H9 (cell line): ENCODE measurements around the gene TSC22D1. TPM values are rescaled to one million over a fixed set of nuclear protein-coding genes. Genes with fewer than 3 reads are reported as not detected.
A peak's percentile ranks its signal among the peaks of the same experiment; 100 is the strongest.

Source experiments
- DNase-seq: peaks from one replicate; pipeline ENCODE4 v3.0.0-alpha.2; 2017
- H2AFZ ChIP-seq: one replicate; pipeline ENCODE4 v1.6.1; 2013; ENCODE audit warnings: mild to moderate bottlenecking, low read length, control low read depth, moderate library complexity
- H2AK5ac ChIP-seq: 2 replicates; pipeline ENCODE4 v1.6.1; 2013; ENCODE audit warnings: low read length, control low read depth, mixed read lengths; ENCODE audit not compliant: insufficient read length
- H2BK120ac ChIP-seq: one replicate; pipeline ENCODE4 v1.6.1; 2013; ENCODE audit warnings: low read depth, mild to moderate bottlenecking, low read length, control low read depth, inconsistent platforms; ENCODE audit not compliant: poor library complexity, severe bottlenecking
- H2BK12ac ChIP-seq: 2 replicates; pipeline ENCODE4 v1.6.1; 2013; ENCODE audit warnings: low read length, control low read depth, mixed read lengths, low read depth; ENCODE audit not compliant: insufficient read length
- H2BK15ac ChIP-seq: 2 replicates; pipeline ENCODE4 v1.6.1; 2013; ENCODE audit warnings: low read depth, low read length, control low read depth
- H2BK20ac ChIP-seq: one replicate; pipeline ENCODE4 v1.6.1; 2013; ENCODE audit warnings: low read depth, mild to moderate bottlenecking, low read length, control low read depth, inconsistent platforms; ENCODE audit not compliant: poor library complexity, severe bottlenecking
- H2BK5ac ChIP-seq: 2 replicates; pipeline ENCODE4 v1.6.1; 2013; ENCODE audit warnings: low read length, control low read depth, mixed read lengths; ENCODE audit not compliant: insufficient read length
- H3K14ac ChIP-seq: 2 replicates; pipeline ENCODE4 v1.6.1; 2013; ENCODE audit warnings: low read length, control low read depth; ENCODE audit not compliant: insufficient read depth
- H3K18ac ChIP-seq: 2 replicates; pipeline ENCODE4 v1.6.1; 2013; ENCODE audit warnings: low read depth, mild to moderate bottlenecking, mixed read lengths, low read length, control low read depth; ENCODE audit not compliant: insufficient read length
- H3K23ac ChIP-seq: 2 replicates; pipeline ENCODE4 v1.6.1; 2013; ENCODE audit warnings: low read length, control low read depth, mixed read lengths, low read depth; ENCODE audit not compliant: insufficient read length
- H3K23me2 ChIP-seq: 2 replicates; pipeline ENCODE4 v1.6.1; 2013; ENCODE audit warnings: low read depth, mild to moderate bottlenecking, mixed read lengths, low read length, control low read depth; ENCODE audit not compliant: insufficient read length, poor library complexity, severe bottlenecking
- H3K27ac ChIP-seq: 2 replicates; pipeline ENCODE4 v1.5.1; 2013; ENCODE audit warnings: low read length, control low read depth, mixed read lengths, low read depth; ENCODE audit not compliant: insufficient read length
- H3K27me3 ChIP-seq: 2 replicates; pipeline ENCODE4 v1.6.1; 2013; ENCODE audit warnings: low read length, control low read depth, inconsistent platforms; ENCODE audit not compliant: insufficient read depth
- H3K4ac ChIP-seq: 2 replicates; pipeline ENCODE4 v1.6.1; 2013; ENCODE audit warnings: low read depth, mild to moderate bottlenecking, control low read depth, inconsistent platforms, low read length, moderate library complexity
- H3K4me1 ChIP-seq: 2 replicates; pipeline ENCODE4 v1.6.1; 2013; ENCODE audit warnings: low read length, control low read depth, inconsistent platforms; ENCODE audit not compliant: insufficient read depth
- H3K4me2 ChIP-seq: 2 replicates; pipeline ENCODE4 v1.6.1; 2013; ENCODE audit warnings: low read length, control low read depth, mixed read lengths; ENCODE audit not compliant: insufficient read length, insufficient read depth
- H3K56ac ChIP-seq: 2 replicates; pipeline ENCODE4 v1.6.1; 2013; ENCODE audit warnings: low read depth, mild to moderate bottlenecking, mixed read lengths, low read length, control low read depth; ENCODE audit not compliant: insufficient read length
- H3K79me1 ChIP-seq: 2 replicates; pipeline ENCODE4 v1.6.1; 2013; ENCODE audit warnings: low read depth, mild to moderate bottlenecking, moderate library complexity, low read length, control low read depth, inconsistent platforms; ENCODE audit not compliant: insufficient read depth, poor library complexity, severe bottlenecking
- H3K79me2 ChIP-seq: 2 replicates; pipeline ENCODE4 v1.6.1; 2013; ENCODE audit warnings: low read length, control low read depth, inconsistent platforms; ENCODE audit not compliant: insufficient read depth
- H3K9ac ChIP-seq: 2 replicates; pipeline ENCODE4 v1.6.1; 2013; ENCODE audit warnings: low read length, control low read depth, mixed read lengths; ENCODE audit not compliant: insufficient read length; ENCODE audit errors: extremely low read depth
- H3K9me3 ChIP-seq: one replicate; pipeline ENCODE4 v1.6.1; 2013; ENCODE audit warnings: low read depth, low read length, inconsistent platforms; ENCODE audit not compliant: control insufficient read depth
- H3T11ph ChIP-seq: one replicate; pipeline ENCODE4 v1.6.1; 2013; ENCODE audit warnings: mild to moderate bottlenecking, low read length, control low read depth, inconsistent platforms
- H4K20me1 ChIP-seq: one replicate; pipeline ENCODE4 v1.6.1; 2013; ENCODE audit not compliant: control insufficient read depth, insufficient read length, insufficient read depth
- H4K5ac ChIP-seq: 2 replicates; pipeline ENCODE4 v1.6.1; 2013; ENCODE audit warnings: low read depth, mild to moderate bottlenecking, mixed read lengths, low read length, control low read depth; ENCODE audit not compliant: insufficient read length
- H4K8ac ChIP-seq: replicated peaks from 2 replicates; pipeline ENCODE4 v1.6.1; 2013; ENCODE audit warnings: low read length, control low read depth, mixed read lengths, low read depth; ENCODE audit not compliant: insufficient read length
- H4K91ac ChIP-seq: 2 replicates; pipeline ENCODE4 v1.6.1; 2013; ENCODE audit warnings: low read depth, mild to moderate bottlenecking, moderate library complexity, mixed read lengths, low read length, control low read depth; ENCODE audit not compliant: insufficient read length
- H3K27ac Mint-ChIP-seq, 3 experiments: 2 replicates in 2 of 3; 3 replicates in 1 of 3; pipeline ENCODE4 v1.8.0; 2020 to 2021; ENCODE audit warnings: mixed read lengths in 3 of 3, mild to moderate bottlenecking in 1 of 3, moderate library complexity in 1 of 3
- H3K27me3 Mint-ChIP-seq: 2 replicates; pipeline ENCODE4 v1.8.0; 2021; ENCODE audit warnings: low read depth, mild to moderate bottlenecking, moderate library complexity, mixed read lengths
- H3K36me3 Mint-ChIP-seq, 3 experiments: 2 replicates in 2 of 3; 3 replicates in 1 of 3; pipeline ENCODE4 v1.8.0; 2020 to 2021; ENCODE audit warnings: low read depth in 3 of 3, mixed read lengths in 3 of 3; ENCODE audit not compliant: insufficient read depth in 1 of 3
- H3K4me1 Mint-ChIP-seq, 2 experiments: 2 replicates each; pipeline ENCODE4 v1.8.0; 2020; ENCODE audit warnings: mixed read lengths in 2 of 2
- H3K4me3 Mint-ChIP-seq, 2 experiments: 2 replicates in 1 of 2; 3 replicates in 1 of 2; pipeline ENCODE4 v1.8.0; 2020 to 2021; ENCODE audit warnings: mild to moderate bottlenecking in 2 of 2, mixed read lengths in 2 of 2, moderate library complexity in 1 of 2
- H3K9me3 Mint-ChIP-seq, 2 experiments: 2 replicates in 1 of 2; 3 replicates in 1 of 2; pipeline ENCODE4 v1.8.0; 2020; ENCODE audit warnings: mild to moderate bottlenecking in 2 of 2, mixed read lengths in 2 of 2, moderate library complexity in 1 of 2
- WGBS: extraction: QIAGEN DNeasy Blood & Tissue Kit; methylation state at CpG from one replicate; pipeline ENCODE4 v1.1.7; 2013; ENCODE audit warnings: missing lambda C conversion rate, low lambda C conversion rate, mixed read lengths; ENCODE audit not compliant: insufficient read length; ENCODE audit errors: extremely low coverage; 5-methylcytosine and 5-hydroxymethylcytosine counted together
- total RNA-seq: library from RNA; stranded (reverse); gene quantifications from 2 replicates; pipeline ENCODE4 v1.2.1, GENCODE V29; 2021
- TF ChIP-seq, protein P1 (sequence below): fragments of 200-600 bp; sonication (generic); conservative IDR thresholded peaks from 3 replicates; pipeline ENCODE4 v1.8.0; 2021; ENCODE audit warnings: antibody characterized with exemption, mild to moderate bottlenecking

The TSC22D1 gene
- total RNA-seq, 1 experiment from 2014 or later: 76.7 TPM

- no peak overlapping the region for H2AK5ac ChIP-seq
- Mint-ChIP-seq H3K27ac (peak overlapping the region in 2 of 3 experiments; percentile 54 to 75; a peak in 4 of 7 replicates), H3K9me3 (no peaks in the 10 kb centered on the region), H3K36me3 (peaks cover 6 to 15% (median 10%) of the 10 kb centered on the region in 3 experiments; a peak in 5 of 7 replicates), H3K4me3 (no peak overlapping the region), H3K27me3 (no peaks in the 10 kb centered on the region; the same call in 1 of the 2 replicates), H3K4me1 (peaks cover 16 to 19% of the 10 kb centered on the region in 2 experiments)
- H4K5ac ChIP-seq: no peak overlapping the region
- H3K9ac ChIP-seq: no peak overlapping the region
- WGBS: no CpG with 5 or more reads among the region's 4 CpGs
- no peak overlapping the region for H3K27ac ChIP-seq
- H2BK120ac ChIP-seq: no peak overlapping the region
- H3T11ph ChIP-seq: no peak overlapping the region
- H3K23me2 ChIP-seq: peaks cover 7% of the 10 kb centered on the region
- H3K27me3 ChIP-seq: no peaks in the 10 kb centered on the region
- no peak for DNase-seq
- no peak overlapping the region for H3K4me2 ChIP-seq
- no peak overlapping the region for H2BK15ac ChIP-seq
- TF ChIP-seq, protein P1, sequence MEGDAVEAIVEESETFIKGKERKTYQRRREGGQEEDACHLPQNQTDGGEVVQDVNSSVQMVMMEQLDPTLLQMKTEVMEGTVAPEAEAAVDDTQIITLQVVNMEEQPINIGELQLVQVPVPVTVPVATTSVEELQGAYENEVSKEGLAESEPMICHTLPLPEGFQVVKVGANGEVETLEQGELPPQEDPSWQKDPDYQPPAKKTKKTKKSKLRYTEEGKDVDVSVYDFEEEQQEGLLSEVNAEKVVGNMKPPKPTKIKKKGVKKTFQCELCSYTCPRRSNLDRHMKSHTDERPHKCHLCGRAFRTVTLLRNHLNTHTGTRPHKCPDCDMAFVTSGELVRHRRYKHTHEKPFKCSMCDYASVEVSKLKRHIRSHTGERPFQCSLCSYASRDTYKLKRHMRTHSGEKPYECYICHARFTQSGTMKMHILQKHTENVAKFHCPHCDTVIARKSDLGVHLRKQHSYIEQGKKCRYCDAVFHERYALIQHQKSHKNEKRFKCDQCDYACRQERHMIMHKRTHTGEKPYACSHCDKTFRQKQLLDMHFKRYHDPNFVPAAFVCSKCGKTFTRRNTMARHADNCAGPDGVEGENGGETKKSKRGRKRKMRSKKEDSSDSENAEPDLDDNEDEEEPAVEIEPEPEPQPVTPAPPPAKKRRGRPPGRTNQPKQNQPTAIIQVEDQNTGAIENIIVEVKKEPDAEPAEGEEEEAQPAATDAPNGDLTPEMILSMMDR: no peak
- no peaks in the 10 kb centered on the region for H3K79me2 ChIP-seq
- no peak overlapping the region for H3K4ac ChIP-seq
- H3K14ac ChIP-seq: no peak overlapping the region
- no peak overlapping the region for H3K18ac ChIP-seq
- no peak overlapping the region for H2AFZ ChIP-seq
- H3K9me3 ChIP-seq: no peaks in the 10 kb centered on the region
- no peak overlapping the region for H4K8ac ChIP-seq
- H2BK12ac ChIP-seq: no peak overlapping the region
- no peak overlapping the region for H2BK5ac ChIP-seq
- no peak overlapping the region for H3K23ac ChIP-seq
- no peak overlapping the region for H3K56ac ChIP-seq
- no peaks in the 10 kb centered on the region for H4K20me1 ChIP-seq
- no peaks in the 10 kb centered on the region for H3K4me1 ChIP-seq
- peaks cover under 1% of the 10 kb centered on the region for H3K79me1 ChIP-seq
- no peak overlapping the region for H4K91ac ChIP-seq
- no peak overlapping the region for H2BK20ac ChIP-seq
Measured at GRCh38 chr13:44439452-44440024, 136.6 kb downstream of the TSC22D1 start.
